Suprapubic skin (tissue), 4 donors: Measurements from ENCODE around the gene CCL13.

ENCODE experiments used
- EP300 ChIP-seq: sonication (generic); formaldehyde crosslinking; IDR thresholded peaks from one replicate; pipeline ENCODE4 v1.6.1; 2017; ENCODE audit warnings: antibody characterized with exemption
- POLR2A ChIP-seq, 2 donors: fragments of 450-650 bp; IDR thresholded peaks; one replicate each; pipeline ENCODE4 v1.6.1; 2017; ENCODE audit warnings: antibody characterized with exemption in 2 of 2, mild to moderate bottlenecking in 2 of 2, moderate library complexity in 2 of 2
- POLR2AphosphoS5 ChIP-seq, 3 donors: sonication (generic); formaldehyde crosslinking; IDR thresholded peaks; one replicate each; pipeline ENCODE4 v1.6.1; 2017; ENCODE audit warnings: antibody characterized with exemption in 3 of 3
- TF ChIP-seq, protein P1 (sequence below), 2 donors: fragments of 200-600 bp in 1 of 2; fragments of 450-650 bp in 1 of 2; sonication (generic) in 1 of 2; IDR thresholded peaks; one replicate each; pipeline ENCODE4 v1.5.1; 2016 to 2019; ENCODE audit warnings: antibody characterized with exemption in 2 of 2, mild to moderate bottlenecking in 1 of 2, moderate library complexity in 1 of 2

DNA sequence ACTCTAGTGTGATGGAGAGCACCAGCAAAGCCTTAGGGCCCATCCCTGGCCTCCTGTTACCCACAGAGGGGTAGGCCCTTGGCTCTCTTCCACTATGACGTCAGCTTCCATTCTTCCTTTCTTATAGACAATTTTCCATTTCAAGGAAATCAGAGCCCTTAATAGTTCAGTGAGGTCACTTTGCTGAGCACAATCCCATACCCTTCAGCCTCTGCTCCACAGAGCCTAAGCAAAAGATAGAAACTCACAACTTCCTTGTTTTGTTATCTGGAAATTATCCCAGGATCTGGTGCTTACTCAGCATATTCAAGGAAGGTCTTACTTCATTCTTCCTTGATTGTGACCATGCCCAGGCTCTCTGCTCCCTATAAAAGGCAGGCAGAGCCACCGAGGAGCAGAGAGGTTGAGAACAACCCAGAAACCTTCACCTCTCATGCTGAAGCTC is 37.2 kb upstream of the CCL13 start, which contains the start of gene CCL8:
- TF ChIP-seq, protein P1, sequence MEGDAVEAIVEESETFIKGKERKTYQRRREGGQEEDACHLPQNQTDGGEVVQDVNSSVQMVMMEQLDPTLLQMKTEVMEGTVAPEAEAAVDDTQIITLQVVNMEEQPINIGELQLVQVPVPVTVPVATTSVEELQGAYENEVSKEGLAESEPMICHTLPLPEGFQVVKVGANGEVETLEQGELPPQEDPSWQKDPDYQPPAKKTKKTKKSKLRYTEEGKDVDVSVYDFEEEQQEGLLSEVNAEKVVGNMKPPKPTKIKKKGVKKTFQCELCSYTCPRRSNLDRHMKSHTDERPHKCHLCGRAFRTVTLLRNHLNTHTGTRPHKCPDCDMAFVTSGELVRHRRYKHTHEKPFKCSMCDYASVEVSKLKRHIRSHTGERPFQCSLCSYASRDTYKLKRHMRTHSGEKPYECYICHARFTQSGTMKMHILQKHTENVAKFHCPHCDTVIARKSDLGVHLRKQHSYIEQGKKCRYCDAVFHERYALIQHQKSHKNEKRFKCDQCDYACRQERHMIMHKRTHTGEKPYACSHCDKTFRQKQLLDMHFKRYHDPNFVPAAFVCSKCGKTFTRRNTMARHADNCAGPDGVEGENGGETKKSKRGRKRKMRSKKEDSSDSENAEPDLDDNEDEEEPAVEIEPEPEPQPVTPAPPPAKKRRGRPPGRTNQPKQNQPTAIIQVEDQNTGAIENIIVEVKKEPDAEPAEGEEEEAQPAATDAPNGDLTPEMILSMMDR (IDR thresholded peaks at IDR 0.05), result no peak
- TF ChIP-seq POLR2AphosphoS5 (IDR thresholded peaks at IDR 0.05) (no peak), POLR2A (IDR thresholded peaks at IDR 0.05) (no peak), EP300 (no peak)
